GM21717 (cell line): ENCODE results near the gene CACNA2D3.
"Not testable (repeated sequence)": the region's sequence is repeated elsewhere in the genome, so short reads cannot be mapped to it uniquely, and the experiment has no call there.

Source experiments
- ATAC-seq: cut with Tn5 transposase; IDR thresholded peaks from one replicate; pipeline ENCODE4 v1.9.1; 2021; ENCODE audit warnings: mild to moderate bottlenecking, moderate library complexity; ENCODE audit not compliant: unreplicated experiment

CACNA2D3 gene

GRCh38 chr3:55089211-55089610, 966.9 kb downstream of the CACNA2D3 start:
- no peak for ATAC-seq

GRCh38 chr3:55090291-55090690, 967.9 kb downstream of the CACNA2D3 start:
- no peak for ATAC-seq

- no peak for ATAC-seq
Measured at GRCh38 chr3:55090746-55091145, 968.4 kb downstream of the CACNA2D3 start.

DNA sequence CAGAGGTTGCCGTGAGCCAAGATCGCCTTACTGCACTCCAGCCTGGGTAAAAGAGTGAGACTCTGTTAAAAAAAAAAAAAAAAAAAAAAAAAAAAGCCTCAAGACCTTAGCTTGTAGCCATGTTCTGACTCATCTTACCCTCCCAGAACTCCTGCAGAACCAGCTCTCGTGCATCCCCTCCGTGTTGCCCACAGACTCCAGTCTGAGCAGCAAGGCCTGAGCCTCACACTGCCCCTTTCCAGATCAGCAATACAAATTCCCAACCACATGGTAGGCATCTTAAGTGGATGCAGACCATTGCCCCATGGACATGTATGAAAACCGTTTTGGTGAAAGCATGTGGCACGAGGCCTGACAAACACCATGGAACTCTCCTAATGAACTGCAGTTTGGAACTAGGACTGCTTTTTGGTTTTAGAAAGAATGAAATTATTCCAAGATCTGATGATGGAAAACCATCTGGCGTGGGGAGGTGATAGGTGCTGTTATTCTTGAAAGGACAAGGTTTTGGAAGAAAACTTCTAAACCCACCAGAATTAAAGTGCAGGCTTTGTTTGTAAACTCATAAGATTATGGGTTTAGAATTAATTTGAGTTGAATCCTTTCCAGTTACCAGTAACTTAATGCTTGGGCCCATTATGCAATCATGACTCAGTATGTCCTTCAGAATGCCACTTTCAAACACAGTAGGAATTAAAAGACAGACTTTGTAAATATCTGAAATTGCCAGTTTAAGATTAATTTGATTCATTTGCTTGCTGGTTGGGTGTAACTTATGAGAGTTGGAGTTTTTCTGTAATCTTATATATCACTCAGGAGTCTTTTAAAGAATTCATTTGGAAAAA, 969.3 kb downstream of the CACNA2D3 start:
- ATAC-seq = no peak

- no peak for ATAC-seq
Measured at GRCh38 chr3:55094676-55095075, 972.3 kb downstream of the CACNA2D3 start.

- ATAC-seq = no peak
Measured at GRCh38 chr3:55097441-55097840, 975.1 kb downstream of the CACNA2D3 start.

- no peak for ATAC-seq
Measured at GRCh38 chr3:55105647-55106046, 983.3 kb downstream of the CACNA2D3 start.

DNA sequence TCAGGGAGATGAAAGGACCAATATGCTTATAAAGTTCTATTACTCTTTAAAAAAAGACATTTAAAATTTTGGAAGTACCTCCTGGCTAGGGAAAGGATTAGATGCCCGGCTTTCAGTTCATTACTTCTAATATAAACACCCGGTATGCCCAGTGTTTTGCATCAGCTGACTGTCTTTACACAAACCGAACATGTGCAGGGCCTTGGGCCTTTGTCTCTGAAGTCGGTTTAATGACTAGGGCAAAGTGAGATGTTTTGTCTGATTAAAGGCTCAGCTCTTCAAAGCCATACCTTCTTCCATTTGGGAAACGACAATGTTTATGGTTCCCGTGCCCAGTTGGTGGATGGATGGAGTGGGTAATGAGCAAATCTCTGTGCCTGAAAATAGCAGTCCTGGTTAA, 984.8 kb downstream of the CACNA2D3 start:
- no peak for ATAC-seq

- ATAC-seq = not testable (repeated sequence)
Measured at GRCh38 chr3:55111906-55112305, 989.6 kb downstream of the CACNA2D3 start.

- no peak for ATAC-seq
Measured at GRCh38 chr3:55118451-55118850, 996.1 kb downstream of the CACNA2D3 start.

DNA sequence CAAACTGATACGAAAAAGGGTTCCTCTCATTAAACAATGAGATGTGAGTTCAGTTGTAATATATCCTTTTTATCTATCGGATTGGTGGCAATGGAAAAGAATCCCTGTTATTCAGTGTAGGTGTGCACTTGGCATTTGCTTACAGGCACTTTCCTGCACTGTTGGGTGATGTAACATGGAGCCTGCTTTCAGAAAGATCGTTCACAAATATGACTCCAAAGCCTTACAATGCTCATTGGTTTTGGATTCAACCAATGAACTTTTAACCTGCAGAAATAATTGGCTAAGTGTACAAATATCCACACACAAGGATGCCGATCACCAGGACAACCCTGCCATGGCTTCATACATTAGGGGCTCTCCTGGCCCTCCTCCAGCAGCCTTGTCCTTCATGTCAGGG, 996.9 kb downstream of the CACNA2D3 start:
- ATAC-seq = no peak

DNA sequence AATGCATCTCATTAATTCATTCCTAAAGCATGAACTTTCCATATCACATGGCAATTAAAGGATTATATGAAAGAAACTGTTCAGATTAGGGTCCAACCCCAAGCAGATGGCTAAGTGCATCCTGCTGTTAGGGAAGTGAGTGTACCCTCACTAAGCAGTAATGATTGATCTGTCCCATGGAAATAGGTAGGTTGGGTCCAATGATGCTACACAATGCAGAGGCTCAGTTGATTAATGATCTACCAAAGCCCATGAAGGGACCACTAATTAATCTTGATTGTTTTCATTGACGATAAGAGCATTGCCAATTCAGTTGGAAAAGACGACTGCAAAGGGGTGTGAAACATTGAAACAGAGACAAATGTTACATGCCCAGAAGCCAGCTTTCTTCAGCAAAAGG, 1000.0 kb downstream of the CACNA2D3 start:
- no peak for ATAC-seq
